ENCODE measurements around the gene RAB5A.
"Not testable (repeated sequence)": the region's sequence is repeated elsewhere in the genome, so short reads cannot be mapped to it uniquely, and the experiment has no call there.

The RAB5A gene

GRCh38 chr3:20015525-20015924 is 68.6 kb downstream of the RAB5A start:
- in situ Hi-C loops (cut with MboI; ENCODE audit: low pct_unique_long_range_greater_than_20kb, low sequenced_read_pairs, unreplicated experiment), result no loop called here
- TF ChIP-seq CTCF (IDR thresholded peaks at IDR 0.05; ENCODE audit: extremely low read depth, insufficient read depth, missing control alignments), result no peak
- DNase-seq (ENCODE audit: low spot score), result no peak

- in situ Hi-C loops (cut with MboI; ENCODE audit: low pct_unique_long_range_greater_than_20kb, low sequenced_read_pairs, unreplicated experiment); DNase-seq (ENCODE audit: low spot score): not testable (repeated sequence)
Measured at GRCh38 chr3:20016076-20016475, 69.2 kb downstream of the RAB5A start.

GRCh38 chr3:20022954-20023622 is 76.2 kb downstream of the RAB5A start:
- TF ChIP-seq CTCF (IDR thresholded peaks at IDR 0.05; ENCODE audit: extremely low read depth, insufficient read depth, missing control alignments), result no peak
- in situ Hi-C loops (cut with MboI; ENCODE audit: low pct_unique_long_range_greater_than_20kb, low sequenced_read_pairs, unreplicated experiment), result no loop called here
- no peak for DNase-seq (ENCODE audit: low spot score)

- in situ Hi-C loops (cut with MboI; ENCODE audit: low pct_unique_long_range_greater_than_20kb, low sequenced_read_pairs, unreplicated experiment), result no loop called here
- no peak for TF ChIP-seq CTCF (IDR thresholded peaks at IDR 0.05; ENCODE audit: extremely low read depth, insufficient read depth, missing control alignments)
- DNase-seq (ENCODE audit: low spot score), result no peak
Measured at GRCh38 chr3:20023623-20024405, 76.9 kb downstream of the RAB5A start.

- TF ChIP-seq CTCF (IDR thresholded peaks at IDR 0.05; ENCODE audit: extremely low read depth, insufficient read depth, missing control alignments), result no peak
- in situ Hi-C loops (cut with MboI; ENCODE audit: low pct_unique_long_range_greater_than_20kb, low sequenced_read_pairs, unreplicated experiment), result no loop called here
- DNase-seq (ENCODE audit: low spot score), result no peak
Measured at GRCh38 chr3:20027136-20027535, 80.2 kb downstream of the RAB5A start.

- no peak for TF ChIP-seq CTCF (IDR thresholded peaks at IDR 0.05; ENCODE audit: extremely low read depth, insufficient read depth, missing control alignments)
- DNase-seq (ENCODE audit: low spot score), result no peak
- in situ Hi-C loops (cut with MboI; ENCODE audit: low pct_unique_long_range_greater_than_20kb, low sequenced_read_pairs, unreplicated experiment), result no loop called here
Measured at GRCh38 chr3:20028905-20029331, 82.0 kb downstream of the RAB5A start.

- in situ Hi-C loops (cut with MboI; ENCODE audit: low pct_unique_long_range_greater_than_20kb, low sequenced_read_pairs, unreplicated experiment); DNase-seq (ENCODE audit: low spot score): not testable (repeated sequence)
Measured at GRCh38 chr3:20031939-20032338, 85.0 kb downstream of the RAB5A start.
